CD4-positive, alpha-beta memory T cell (primary cell): ENCODE results near the gene ENPP1. TPM values are rescaled to one million over a fixed set of nuclear protein-coding genes. Genes with fewer than 3 reads are reported as not detected.

Experiments
- CTCF ChIA-PET: fragments of 350-600 bp; sonication (Branson Sonifier 250); formaldehyde crosslinking; loops from one replicate; lab custom pipeline; 2021; ENCODE audit warnings: inconsistent platforms; ENCODE audit not compliant: partially characterized antibody; lab: Charles Lee
- POLR2A ChIA-PET: fragments of 350-600 bp; sonication (Branson Sonifier 250); formaldehyde crosslinking; loops from one replicate; lab custom pipeline; 2021; ENCODE audit not compliant: partially characterized antibody; lab: Charles Lee
- DNase-seq, 5 donors: peaks; one replicate each; pipeline versions ENCODE4 v3.0.0 to v3.0.0-alpha.2; 2020 to 2022; ENCODE audit warnings: mixed read lengths in 1 of 5
- H3K27ac ChIP-seq: one replicate; pipeline ENCODE4 v1.7.0; 2013; ENCODE audit warnings: low read depth, low read length
- H3K27me3 ChIP-seq: 2 replicates; pipeline ENCODE4 v1.7.0; 2013; ENCODE audit warnings: mild to moderate bottlenecking, low read length, moderate library complexity; ENCODE audit not compliant: insufficient read depth
- H3K36me3 ChIP-seq: 2 replicates; pipeline ENCODE4 v1.7.0; 2013; ENCODE audit warnings: mild to moderate bottlenecking, low read length, moderate library complexity; ENCODE audit not compliant: insufficient read depth
- H3K4me1 ChIP-seq: 2 replicates; pipeline ENCODE4 v1.7.0; 2013; ENCODE audit warnings: mild to moderate bottlenecking, low read length, moderate library complexity; ENCODE audit not compliant: insufficient read depth
- H3K4me3 ChIP-seq, 2 donors: one replicate each; pipeline ENCODE4 v1.7.0; 2013; ENCODE audit warnings: low read length in 2 of 2, mild to moderate bottlenecking in 1 of 2
- H3K9me3 ChIP-seq, 2 donors: one replicate each; pipeline ENCODE4 v1.7.0; 2013; ENCODE audit warnings: low read length in 2 of 2, control low read depth in 1 of 2; ENCODE audit not compliant: control insufficient read depth in 1 of 2
- H3K27ac Mint-ChIP-seq, 7 donors: one replicate each; pipeline ENCODE4 v1.8.0; 2020 to 2021; ENCODE audit warnings: mixed read lengths in 7 of 7, mild to moderate bottlenecking in 6 of 7, inconsistent platforms in 3 of 7, moderate library complexity in 3 of 7
- H3K27me3 Mint-ChIP-seq, 2 donors: one replicate each; pipeline ENCODE4 v1.8.0; 2020 to 2021; ENCODE audit warnings: mixed read lengths in 2 of 2
- H3K36me3 Mint-ChIP-seq, 2 donors: one replicate each; pipeline ENCODE4 v1.8.0; 2020 to 2021; ENCODE audit warnings: mixed read lengths in 2 of 2, inconsistent platforms in 1 of 2, mild to moderate bottlenecking in 1 of 2
- H3K4me1 Mint-ChIP-seq, 4 donors: one replicate each; pipeline ENCODE4 v1.8.0; 2020 to 2021; ENCODE audit warnings: mixed read lengths in 4 of 4, mild to moderate bottlenecking in 1 of 4
- H3K4me3 Mint-ChIP-seq, 8 donors: one replicate each; pipeline ENCODE4 v1.8.0; 2020 to 2021; ENCODE audit warnings: mixed read lengths in 8 of 8, mild to moderate bottlenecking in 7 of 8, moderate library complexity in 6 of 8, inconsistent platforms in 3 of 8
- H3K9me3 Mint-ChIP-seq, 8 donors: one replicate each; pipeline ENCODE4 v1.8.0; 2020 to 2021; ENCODE audit warnings: mixed read lengths in 8 of 8, mild to moderate bottlenecking in 5 of 8, inconsistent platforms in 3 of 8, moderate library complexity in 1 of 8
- intact Hi-C: fragments of 100-400 bp; cut with micrococcal nuclease; formaldehyde crosslinking; loops from one replicate; pipeline ENCODE4 v1.15.1; 2023
- polyA plus RNA-seq, 2 donors: library from polyadenylated mRNA; unstranded; fragments of 300-500 nt; fragmentation: Illumina TruSeq; gene quantifications; one replicate each; pipeline ENCODE4 v1.2.3, GENCODE V29; 2021
- total RNA-seq, 2 experiments: library from RNA; stranded (reverse); gene quantifications; one replicate each; pipeline ENCODE4 v1.2.3, GENCODE V29; 2021

Gene ENPP1
- under 1 TPM; 0.11 to 0.52 TPM for total RNA-seq
- polyA plus RNA-seq: under 1 TPM in 1 of 2 donors, not detected in 1; 0.03 TPM

GRCh38 chr6:131807644-131808459 is at the start of gene ENPP1:
TSS of gene ENPP1 (plus strand) at chr6:131808020. CDS start at chr6:131808036, 16 bp downstream.
- Mint-ChIP-seq H3K27ac (peak within 1 kb of the TSS in 6 of 7 donors; percentile 24 to 85 (median 58)), H3K4me3 (peak within 1 kb of the TSS; percentile 85 to 95 (median 90)), H3K9me3 (no peaks in the 10 kb centered on the region), H3K27me3 (peaks cover 5 to 6% of the 10 kb centered on the region in 2 donors), H3K4me1 (peaks cover 16 to 32% (median 25%) of the 10 kb centered on the region in 4 donors), H3K36me3 (peaks cover 0 to 5% of the 10 kb centered on the region in 2 donors)
- H3K27me3 ChIP-seq: peaks cover 9% of the 10 kb centered on the region
- no peaks in the 10 kb centered on the region for H3K36me3 ChIP-seq
- peak within 1 kb of the TSS; percentile 36 to 60 for H3K4me3 ChIP-seq
- peak; percentile 34 to 69 (median 41) for DNase-seq
- intact Hi-C loops: loop anchor here (5.0 kb wide), 1 partner anchor 181 kb away; the partner anchor contains the start of gene MED23
- POLR2A ChIA-PET: no interaction called here
- CTCF ChIA-PET: no interaction called here
- H3K9me3 ChIP-seq: no peaks in the 10 kb centered on the region
- no peak within 1 kb of the TSS for H3K27ac ChIP-seq
- peaks cover 23% of the 10 kb centered on the region for H3K4me1 ChIP-seq

GRCh38 chr6:131758920-131759319 is 48.9 kb upstream of the ENPP1 start:
- Mint-ChIP-seq H3K27ac (no peak overlapping the region), H3K4me1 (no peaks in the 10 kb centered on the region), H3K36me3 (no peaks in the 10 kb centered on the region), H3K27me3 (peaks cover 7 to 10% of the 10 kb centered on the region in 2 donors), H3K4me3 (no peak overlapping the region), H3K9me3 (no peaks in the 10 kb centered on the region)
- Histone ChIP-seq H3K9me3 (no peaks in the 10 kb centered on the region), H3K36me3 (no peaks in the 10 kb centered on the region), H3K4me3 (no peak overlapping the region), H3K27me3 (no peaks in the 10 kb centered on the region), H3K4me1 (no peaks in the 10 kb centered on the region), H3K27ac (no peak overlapping the region)
- CTCF ChIA-PET: no interaction called here
- DNase-seq: no peak
- POLR2A ChIA-PET: no interaction called here
- intact Hi-C loops: no loop called here

- intact Hi-C loops: no loop called here
- no peaks in the 10 kb centered on the region for H3K9me3 Mint-ChIP-seq
- no peaks in the 10 kb centered on the region for H3K4me1 Mint-ChIP-seq
- H3K27ac Mint-ChIP-seq: no peak overlapping the region
- H3K36me3 ChIP-seq: no peaks in the 10 kb centered on the region
- H3K4me3 Mint-ChIP-seq: no peak overlapping the region
- no peak overlapping the region for H3K27ac ChIP-seq
- H3K27me3 ChIP-seq: no peaks in the 10 kb centered on the region
- CTCF ChIA-PET: no interaction called here
- no peaks in the 10 kb centered on the region for H3K36me3 Mint-ChIP-seq
- H3K9me3 ChIP-seq: no peaks in the 10 kb centered on the region
- peaks cover 4 to 5% of the 10 kb centered on the region in 2 donors for H3K27me3 Mint-ChIP-seq
- H3K4me1 ChIP-seq: no peaks in the 10 kb centered on the region
- POLR2A ChIA-PET: no interaction called here
- no peak for DNase-seq
- no peak overlapping the region for H3K4me3 ChIP-seq
Measured at GRCh38 chr6:131761060-131761761, 46.6 kb upstream of the ENPP1 start.

GRCh38 chr6:131761762-131762067 is 46.1 kb upstream of the ENPP1 start:
- Histone ChIP-seq H3K27ac (no peak overlapping the region), H3K9me3 (no peaks in the 10 kb centered on the region), H3K4me1 (no peaks in the 10 kb centered on the region), H3K36me3 (no peaks in the 10 kb centered on the region), H3K27me3 (no peaks in the 10 kb centered on the region), H3K4me3 (no peak overlapping the region)
- intact Hi-C loops: no loop called here
- Mint-ChIP-seq H3K4me1 (no peaks in the 10 kb centered on the region), H3K4me3 (no peak overlapping the region), H3K9me3 (no peaks in the 10 kb centered on the region), H3K27ac (no peak overlapping the region), H3K27me3 (peaks cover 3 to 4% of the 10 kb centered on the region in 2 donors), H3K36me3 (no peaks in the 10 kb centered on the region)
- POLR2A ChIA-PET: no interaction called here
- DNase-seq: no peak
- CTCF ChIA-PET: no interaction called here

- H3K27me3 Mint-ChIP-seq: peaks cover 7% of the 10 kb centered on the region in 2 donors
- CTCF ChIA-PET: no interaction called here
- intact Hi-C loops: no loop called here
- no peaks in the 10 kb centered on the region for H3K4me1 ChIP-seq
- H3K4me1 Mint-ChIP-seq: no peaks in the 10 kb centered on the region
- H3K36me3 ChIP-seq: no peaks in the 10 kb centered on the region
- H3K36me3 Mint-ChIP-seq: no peaks in the 10 kb centered on the region
- no peak for DNase-seq
- H3K27ac Mint-ChIP-seq: no peak overlapping the region
- no peak overlapping the region for H3K4me3 ChIP-seq
- H3K27ac ChIP-seq: no peak overlapping the region
- no peaks in the 10 kb centered on the region for H3K9me3 ChIP-seq
- no peaks in the 10 kb centered on the region for H3K9me3 Mint-ChIP-seq
- no peak overlapping the region for H3K4me3 Mint-ChIP-seq
- no peaks in the 10 kb centered on the region for H3K27me3 ChIP-seq
- POLR2A ChIA-PET: no interaction called here
Measured at GRCh38 chr6:131762984-131763383, 44.8 kb upstream of the ENPP1 start.

GRCh38 chr6:131763749-131764148 is 44.1 kb upstream of the ENPP1 start:
- no peak overlapping the region for H3K27ac Mint-ChIP-seq
- no peak overlapping the region for H3K27ac ChIP-seq
- H3K4me1 Mint-ChIP-seq: no peaks in the 10 kb centered on the region
- H3K4me1 ChIP-seq: no peaks in the 10 kb centered on the region
- H3K27me3 Mint-ChIP-seq: peaks cover 9 to 10% of the 10 kb centered on the region in 2 donors
- ChIA-PET CTCF (no interaction called here), POLR2A (no interaction called here)
- no peak overlapping the region for H3K4me3 Mint-ChIP-seq
- no peak for DNase-seq
- no peaks in the 10 kb centered on the region for H3K36me3 Mint-ChIP-seq
- no peak overlapping the region for H3K4me3 ChIP-seq
- H3K9me3 Mint-ChIP-seq: no peaks in the 10 kb centered on the region
- H3K27me3 ChIP-seq: no peaks in the 10 kb centered on the region
- H3K36me3 ChIP-seq: no peaks in the 10 kb centered on the region
- intact Hi-C loops: no loop called here
- no peaks in the 10 kb centered on the region for H3K9me3 ChIP-seq

- Histone ChIP-seq H3K9me3 (no peaks in the 10 kb centered on the region), H3K36me3 (no peaks in the 10 kb centered on the region), H3K27me3 (no peaks in the 10 kb centered on the region), H3K4me3 (no peak overlapping the region), H3K4me1 (no peaks in the 10 kb centered on the region), H3K27ac (no peak overlapping the region)
- Mint-ChIP-seq H3K27ac (no peak overlapping the region), H3K27me3 (peaks cover 9 to 10% of the 10 kb centered on the region in 2 donors), H3K9me3 (no peaks in the 10 kb centered on the region), H3K4me3 (no peak overlapping the region), H3K4me1 (no peaks in the 10 kb centered on the region), H3K36me3 (no peaks in the 10 kb centered on the region)
- ChIA-PET CTCF (no interaction called here), POLR2A (no interaction called here)
- no peak for DNase-seq
- intact Hi-C loops: no loop called here
Measured at GRCh38 chr6:131764350-131764749, 43.5 kb upstream of the ENPP1 start.
